DND-41 (cell line): ENCODE data around the gene STARD4.

ENCODE experiments used
- ATAC-seq: fragments of 200-7000 bp; cut with Tn5 transposase; 3 replicates; pipeline ENCODE4 v1.9.1; 2021; ENCODE audit warnings: low read depth; ENCODE audit not compliant: insufficient read depth
- DNase-seq: peaks from one replicate; pipeline ENCODE4 v3.0.0-alpha.2; 2020
- H2AFZ ChIP-seq: 2 replicates; pipeline ENCODE4 v1.6.0; 2012; ENCODE audit warnings: low read depth, low read length
- H3K27ac ChIP-seq: 2 replicates; pipeline ENCODE4 v1.5.1; 2012; ENCODE audit warnings: low read length, inconsistent platforms
- H3K27me3 ChIP-seq: fragments of 200-600 bp; sonication (generic); 2 replicates; pipeline ENCODE4 v1.6.0; 2012; ENCODE audit warnings: low read length, mild to moderate bottlenecking, inconsistent platforms; ENCODE audit not compliant: insufficient read depth, poor library complexity
- H3K36me3 ChIP-seq: 2 replicates; pipeline ENCODE4 v1.5.1; 2012; ENCODE audit warnings: low read length, inconsistent platforms; ENCODE audit not compliant: insufficient read depth
- H3K4me1 ChIP-seq: 2 replicates; pipeline ENCODE4 v1.5.1; 2012; ENCODE audit warnings: mild to moderate bottlenecking, low read length; ENCODE audit not compliant: insufficient read depth
- H3K4me2 ChIP-seq: 2 replicates; pipeline ENCODE4 v1.6.0; 2012; ENCODE audit warnings: mild to moderate bottlenecking, moderate library complexity, low read length, inconsistent platforms; ENCODE audit not compliant: insufficient read depth
- H3K4me3 ChIP-seq, 2 experiments: fragments of 200-600 bp in 1 of 2; shearing (Covaris generic) in 1 of 2; 2 replicates each; pipeline ENCODE4 v1.5.1; 2012 to 2016; ENCODE audit warnings: inconsistent platforms in 2 of 2, low read length in 2 of 2, mild to moderate bottlenecking in 2 of 2, low read depth in 1 of 2, moderate library complexity in 1 of 2
- H3K79me2 ChIP-seq: 2 replicates; pipeline ENCODE4 v1.6.0; 2012; ENCODE audit warnings: low read length, inconsistent platforms; ENCODE audit not compliant: insufficient read depth
- H3K9ac ChIP-seq: 2 replicates; pipeline ENCODE4 v1.6.0; 2012; ENCODE audit warnings: low read depth, mild to moderate bottlenecking, inconsistent platforms, low read length, moderate library complexity
- H3K9me3 ChIP-seq: 2 replicates; pipeline ENCODE4 v1.5.1; 2012; ENCODE audit warnings: low read length, moderate library complexity, mild to moderate bottlenecking, inconsistent platforms; ENCODE audit not compliant: insufficient read depth, severe bottlenecking
- H4K20me1 ChIP-seq: 2 replicates; pipeline ENCODE4 v1.6.0; 2012; ENCODE audit warnings: low read length; ENCODE audit not compliant: insufficient read depth
- EZH2 ChIP-seq: IDR thresholded peaks from 3 replicates; pipeline ENCODE4 v1.6.1; 2012; ENCODE audit warnings: borderline replicate concordance, low read depth, mild to moderate bottlenecking, moderate library complexity, low read length, inconsistent platforms; ENCODE audit not compliant: severe bottlenecking
- TF ChIP-seq, protein P1 (sequence below): IDR thresholded peaks from 2 replicates; pipeline ENCODE4 v1.5.1; 2012; ENCODE audit warnings: borderline replicate concordance, low read length, moderate library complexity, mild to moderate bottlenecking; ENCODE audit not compliant: poor library complexity, severe bottlenecking; ENCODE audit errors: extremely low read depth

Gene STARD4

DNA sequence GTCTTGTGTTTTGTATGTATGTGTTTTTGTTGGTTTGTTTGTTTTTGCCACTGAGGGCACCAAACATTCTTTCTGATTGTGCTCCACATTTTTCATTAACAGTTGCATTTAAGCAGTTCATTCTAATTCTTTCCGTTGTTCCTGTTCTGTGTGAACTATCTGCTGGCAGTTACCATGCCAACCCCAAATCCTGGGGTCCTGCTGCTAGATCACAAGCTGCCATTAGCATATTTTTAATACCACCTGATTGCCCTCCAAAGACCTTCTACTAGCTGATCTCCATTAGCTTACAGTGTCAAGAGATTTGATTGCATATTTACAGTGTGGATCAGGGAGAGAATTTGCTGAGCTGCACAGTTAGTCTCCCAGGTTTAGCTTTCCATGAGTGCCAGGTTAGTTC lies 40.6 kb upstream of the STARD4 start:
- ATAC-seq, result no peak
- Histone ChIP-seq H3K4me1 (peaks cover 22% of the 10 kb centered on the region), H3K27me3 (no peaks in the 10 kb centered on the region), H3K27ac (no peak overlapping the region), H3K4me3 (no peak overlapping the region), H3K79me2 (no peaks in the 10 kb centered on the region), H3K9ac (no peak overlapping the region), H3K36me3 (no peaks in the 10 kb centered on the region), H2AFZ (no peak overlapping the region), H4K20me1 (no peaks in the 10 kb centered on the region), H3K4me2 (no peak overlapping the region), H3K9me3 (no peaks in the 10 kb centered on the region)
- no peak for DNase-seq
- TF ChIP-seq, protein P1, sequence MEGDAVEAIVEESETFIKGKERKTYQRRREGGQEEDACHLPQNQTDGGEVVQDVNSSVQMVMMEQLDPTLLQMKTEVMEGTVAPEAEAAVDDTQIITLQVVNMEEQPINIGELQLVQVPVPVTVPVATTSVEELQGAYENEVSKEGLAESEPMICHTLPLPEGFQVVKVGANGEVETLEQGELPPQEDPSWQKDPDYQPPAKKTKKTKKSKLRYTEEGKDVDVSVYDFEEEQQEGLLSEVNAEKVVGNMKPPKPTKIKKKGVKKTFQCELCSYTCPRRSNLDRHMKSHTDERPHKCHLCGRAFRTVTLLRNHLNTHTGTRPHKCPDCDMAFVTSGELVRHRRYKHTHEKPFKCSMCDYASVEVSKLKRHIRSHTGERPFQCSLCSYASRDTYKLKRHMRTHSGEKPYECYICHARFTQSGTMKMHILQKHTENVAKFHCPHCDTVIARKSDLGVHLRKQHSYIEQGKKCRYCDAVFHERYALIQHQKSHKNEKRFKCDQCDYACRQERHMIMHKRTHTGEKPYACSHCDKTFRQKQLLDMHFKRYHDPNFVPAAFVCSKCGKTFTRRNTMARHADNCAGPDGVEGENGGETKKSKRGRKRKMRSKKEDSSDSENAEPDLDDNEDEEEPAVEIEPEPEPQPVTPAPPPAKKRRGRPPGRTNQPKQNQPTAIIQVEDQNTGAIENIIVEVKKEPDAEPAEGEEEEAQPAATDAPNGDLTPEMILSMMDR, result no peak
- no peak for TF ChIP-seq EZH2

- H2AFZ ChIP-seq, result no peak overlapping the region
- H4K20me1 ChIP-seq, result no peaks in the 10 kb centered on the region
- TF ChIP-seq, protein P1, result no peak
- no peak for TF ChIP-seq EZH2
- H3K9me3 ChIP-seq, result no peaks in the 10 kb centered on the region
- no peak overlapping the region for H3K9ac ChIP-seq
- peaks cover 22% of the 10 kb centered on the region for H3K4me1 ChIP-seq
- DNase-seq (no peak), ATAC-seq (no peak)
- H3K27me3 ChIP-seq, result no peaks in the 10 kb centered on the region
- H3K79me2 ChIP-seq, result no peaks in the 10 kb centered on the region
- H3K36me3 ChIP-seq, result no peaks in the 10 kb centered on the region
- H3K4me3 ChIP-seq, result no peak overlapping the region
- H3K4me2 ChIP-seq, result no peak overlapping the region
- H3K27ac ChIP-seq, result no peak overlapping the region
Observed at GRCh38 chr5:111552492-111552891, 40.2 kb upstream of the STARD4 start.

DNA sequence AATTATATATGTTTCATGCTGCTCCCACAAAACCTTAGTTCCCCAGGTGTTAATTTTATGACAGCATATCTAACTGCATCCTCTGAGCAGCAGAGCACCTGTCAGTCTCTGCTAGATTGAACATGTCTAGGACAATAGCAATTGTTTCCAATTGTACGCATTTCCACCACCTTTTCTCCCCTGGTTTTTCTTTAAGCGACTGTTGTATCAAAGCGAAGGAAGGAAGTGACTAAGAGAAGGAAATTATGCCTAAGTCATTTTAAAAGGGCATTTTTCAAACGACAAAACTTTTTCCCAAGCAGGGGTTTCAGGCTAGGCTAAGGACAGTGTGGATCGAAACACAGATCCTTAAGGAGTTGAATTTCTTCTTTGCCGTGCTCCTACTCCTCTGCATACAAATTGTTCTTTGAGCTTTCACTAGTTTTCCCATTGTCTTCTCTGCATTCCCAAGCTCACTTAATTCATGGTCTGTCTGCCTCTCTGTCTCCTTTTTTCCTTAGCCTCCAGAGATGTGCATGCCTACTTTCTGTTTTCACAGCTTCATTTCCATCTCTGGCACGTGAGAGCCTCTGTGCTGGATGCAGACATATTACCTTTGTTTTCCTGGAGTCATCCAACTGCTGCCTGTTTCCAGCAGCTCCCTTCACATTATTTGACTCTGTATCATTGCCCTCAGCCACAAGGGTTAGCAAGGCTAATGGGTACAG lies 39.4 kb upstream of the STARD4 start:
- Histone ChIP-seq H3K4me3 (no peak overlapping the region), H2AFZ (peak overlapping the region; percentile 46; the same call in 1 of the 2 replicates), H3K4me2 (no peak overlapping the region)

More for the DNA sequence above, 39.4 kb upstream of the STARD4 start:
- H3K27me3 ChIP-seq, result no peaks in the 10 kb centered on the region
- no peaks in the 10 kb centered on the region for H3K9me3 ChIP-seq
- H3K9ac ChIP-seq, result no peak overlapping the region
- peak; percentile 16; the same call in 1 of the 3 replicates for ATAC-seq
- DNase-seq, result no peak
- H3K36me3 ChIP-seq, result no peaks in the 10 kb centered on the region
- no peak for TF ChIP-seq EZH2
- TF ChIP-seq, protein P1, result no peak
- H3K27ac ChIP-seq, result peak overlapping the region; percentile 67
- peaks cover 22% of the 10 kb centered on the region for H3K4me1 ChIP-seq
- no peaks in the 10 kb centered on the region for H3K79me2 ChIP-seq
- H4K20me1 ChIP-seq, result no peaks in the 10 kb centered on the region
